Stimulated activated naive CD8-positive, alpha-beta T cell treated with anti-CD3 and anti-CD28 coated beads, Interleukin-15, Interleukin-2, amounts not matched to agents 100 U/mL and 50 U/mL, for 24 hours (primary cell): ENCODE results near the gene ANAPC16.
A peak's percentile ranks its signal among the peaks of the same experiment; 100 is the strongest.
"Not testable (repeated sequence)": the region's sequence is repeated elsewhere in the genome, so short reads cannot be mapped to it uniquely, and the experiment has no call there.

Experiments
- ATAC-seq: fragments of 150-1000 bp; cut with Tn5 transposase; one replicate; pipeline ENCODE4 v1.10.0; 2021
- DNase-seq: peaks from one replicate; pipeline ENCODE4 v3.0.0; 2021

Gene ANAPC16

GRCh38 chr10:72265508-72265907, 49.7 kb downstream of the ANAPC16 start:
- no peak for ATAC-seq
- DNase-seq: no peak

- DNase-seq: no peak
- no peak for ATAC-seq
These were observed 50.4 kb downstream of the ANAPC16 start for GRCh38 chr10:72265990-72266865.

GRCh38 chr10:72267381-72267780, 51.6 kb downstream of the ANAPC16 start:
- DNase-seq: no peak
- ATAC-seq: no peak

GRCh38 chr10:72267819-72268399, 52.1 kb downstream of the ANAPC16 start:
- ATAC-seq: no peak
- no peak for DNase-seq

- not testable (repeated sequence) for DNase-seq, ATAC-seq
These were observed 52.8 kb downstream of the ANAPC16 start for GRCh38 chr10:72268475-72269200.

GRCh38 chr10:72270607-72271281, 54.9 kb downstream of the ANAPC16 start:
- ATAC-seq: no peak
- DNase-seq: no peak

GRCh38 chr10:72272689-72273409, 57.0 kb downstream of the ANAPC16 start:
- ATAC-seq (peak; percentile 10), DNase-seq (peak; percentile 76)

- DNase-seq (peak; percentile 99), ATAC-seq (peak; percentile 91)
These were observed 57.8 kb downstream of the ANAPC16 start, which contains the start of gene DDIT4 for GRCh38 chr10:72273410-72274212. DDIT4 (plus strand) TSS chr10:72273924; CDS start chr10:72274217, 293 bp downstream.

GRCh38 chr10:72274213-72274729, 58.5 kb downstream of the ANAPC16 start:
- ATAC-seq (no peak), DNase-seq (no peak)

- ATAC-seq: peak; percentile 7
- DNase-seq: peak; percentile 80
These were observed 59.0 kb downstream of the ANAPC16 start for GRCh38 chr10:72274730-72275350.

GRCh38 chr10:72275351-72276012, 59.7 kb downstream of the ANAPC16 start:
- ATAC-seq: no peak
- no peak for DNase-seq

GRCh38 chr10:72276013-72276387, 60.2 kb downstream of the ANAPC16 start:
- ATAC-seq (peak; percentile 5), DNase-seq (peak; percentile 67)

GRCh38 chr10:72276421-72277339, 60.9 kb downstream of the ANAPC16 start:
- DNase-seq (peak; percentile 55), ATAC-seq (no peak)

- no peak for ATAC-seq
- no peak for DNase-seq
These were observed 61.7 kb downstream of the ANAPC16 start for GRCh38 chr10:72277340-72277995.

- ATAC-seq (no peak), DNase-seq (no peak)
These were observed 62.3 kb downstream of the ANAPC16 start for GRCh38 chr10:72277996-72278667.

GRCh38 chr10:72278668-72279393, 63.0 kb downstream of the ANAPC16 start:
- no peak for DNase-seq

More at GRCh38 chr10:72278668-72279393, 63.0 kb downstream of the ANAPC16 start:
- ATAC-seq: no peak
